T-helper 2 cell treated with Interferon-gamma antibody and Interleukin-4, amounts not matched to agents 5 μg/mL and 100 μg/mL, for 36 hours (primary cell): ENCODE data around the gene TUBGCP2.

Experiments used
- DNase-seq: peaks from one replicate; pipeline ENCODE4 v3.0.0; 2021; ENCODE audit warnings: low spot score
- H3K27ac Mint-ChIP-seq: one replicate; pipeline ENCODE4 v1.8.0; 2021; ENCODE audit warnings: mild to moderate bottlenecking, mixed read lengths
- H3K27me3 Mint-ChIP-seq: one replicate; pipeline ENCODE4 v1.8.0; 2021; ENCODE audit warnings: low read depth, mixed read lengths
- H3K36me3 Mint-ChIP-seq: one replicate; pipeline ENCODE4 v1.8.0; 2021; ENCODE audit warnings: low read depth, mixed read lengths
- H3K4me1 Mint-ChIP-seq: one replicate; pipeline ENCODE4 v1.8.0; 2021; ENCODE audit warnings: low read depth, mixed read lengths
- H3K4me3 Mint-ChIP-seq: one replicate; pipeline ENCODE4 v1.8.0; 2022; ENCODE audit warnings: mild to moderate bottlenecking, moderate library complexity, mixed read lengths
- H3K9me3 Mint-ChIP-seq: one replicate; pipeline ENCODE4 v1.8.0; 2021; ENCODE audit warnings: mixed read lengths

TUBGCP2 gene

DNA sequence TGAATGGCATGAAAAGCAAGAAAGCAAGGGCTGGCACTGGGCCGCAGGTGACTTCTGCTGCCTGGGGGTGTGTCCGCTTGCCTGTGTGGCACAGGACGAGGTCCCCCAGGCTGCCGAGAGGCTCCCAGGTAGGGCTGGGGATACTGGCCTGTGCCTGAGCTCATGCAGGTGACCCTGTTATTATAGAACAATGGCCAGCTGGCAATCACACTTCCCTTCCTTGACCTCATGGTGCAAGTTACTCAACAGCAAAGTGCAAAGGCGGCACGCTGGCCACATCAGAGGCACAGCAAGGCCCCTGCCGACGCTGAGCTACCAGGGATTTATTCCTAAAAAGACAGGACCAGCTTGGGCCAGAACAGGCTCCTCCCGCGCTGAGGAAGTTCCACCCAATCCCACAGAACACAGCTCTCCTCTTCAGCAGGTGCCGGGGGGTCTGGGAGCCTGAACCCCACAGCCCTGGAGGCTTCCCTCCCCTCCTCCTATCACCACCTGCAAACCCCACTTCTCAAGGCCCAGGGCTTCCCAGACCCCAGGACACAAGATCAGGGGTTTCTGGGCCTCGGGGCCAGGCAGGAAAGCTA, 30.6 kb downstream of the TUBGCP2 start:
- no peaks in the 10 kb centered on the region for H3K27me3 Mint-ChIP-seq

GRCh38 chr10:133277277-133277992, 31.2 kb downstream of the TUBGCP2 start:
- Mint-ChIP-seq H3K4me1 (peaks cover 25% of the 10 kb centered on the region), H3K27ac (no peak overlapping the region), H3K9me3 (no peaks in the 10 kb centered on the region), H3K4me3 (peak overlapping the region; percentile 86), H3K36me3 (peaks cover 24% of the 10 kb centered on the region), H3K27me3 (no peaks in the 10 kb centered on the region)
- DNase-seq, result no peak

More for the DNA sequence above, 30.6 kb downstream of the TUBGCP2 start:
- no peak for DNase-seq
- Mint-ChIP-seq H3K4me3 (peak overlapping the region; percentile 86), H3K4me1 (peaks cover 25% of the 10 kb centered on the region), H3K36me3 (peaks cover 26% of the 10 kb centered on the region), H3K9me3 (no peaks in the 10 kb centered on the region), H3K27ac (peak overlapping the region; percentile 96)

DNA sequence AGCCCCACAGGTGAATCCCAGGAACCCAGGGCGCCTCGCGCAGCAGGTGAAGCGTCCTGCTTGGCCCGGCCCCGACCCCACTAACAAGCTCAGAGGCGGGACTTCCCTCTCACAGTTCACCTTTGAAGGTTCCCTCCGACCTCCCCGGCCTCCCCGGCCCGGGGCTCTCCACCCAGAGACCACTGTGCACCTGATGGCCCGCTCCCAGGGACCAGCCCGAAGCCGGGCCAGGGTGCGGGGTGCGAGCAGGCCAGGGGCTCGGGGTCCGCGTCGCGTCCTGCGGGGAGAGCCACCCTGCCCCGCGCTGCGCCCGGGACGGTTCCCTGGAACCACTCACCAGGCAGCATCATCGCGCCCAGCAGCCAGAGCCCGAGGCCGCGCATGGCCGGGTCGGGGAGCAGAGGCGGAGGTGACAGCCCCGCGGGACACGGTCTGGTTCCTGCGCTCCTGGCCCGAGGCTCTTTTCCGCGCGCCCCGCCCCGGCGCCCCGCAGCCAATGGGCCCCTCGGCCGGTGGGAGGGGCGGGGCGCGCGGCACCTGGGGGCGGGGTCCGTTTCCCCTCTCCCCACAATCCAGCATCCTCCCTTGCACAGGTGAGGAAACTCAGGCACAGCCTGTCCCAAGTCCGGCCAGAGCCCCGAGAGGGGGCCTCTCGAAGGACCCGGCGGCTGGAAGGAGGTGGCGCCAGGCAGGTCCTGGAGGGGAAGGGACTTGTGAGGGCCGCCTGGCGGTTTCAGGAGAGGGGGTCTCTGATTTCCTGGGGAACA, 32.1 kb downstream of the TUBGCP2 start, which contains the start of gene ADAM8:
Gene ADAM8 (minus strand): TSS at position 434 of the 767 bp plus-strand sequence. CDS start 51 bp downstream, at position 383.
- no peaks in the 10 kb centered on the region for H3K27me3 Mint-ChIP-seq
- H3K36me3 Mint-ChIP-seq, result peaks cover 21% of the 10 kb centered on the region
- H3K27ac Mint-ChIP-seq, result peak within 1 kb of the TSS; percentile 90
- H3K4me1 Mint-ChIP-seq, result peaks cover 25% of the 10 kb centered on the region
- H3K9me3 Mint-ChIP-seq, result no peaks in the 10 kb centered on the region
- DNase-seq, result peak; percentile 74
- H3K4me3 Mint-ChIP-seq, result peak within 1 kb of the TSS; percentile 92

GRCh38 chr10:133276100-133276434, 32.6 kb downstream of the TUBGCP2 start:
- H3K4me1 Mint-ChIP-seq, result peaks cover 25% of the 10 kb centered on the region

DNA sequence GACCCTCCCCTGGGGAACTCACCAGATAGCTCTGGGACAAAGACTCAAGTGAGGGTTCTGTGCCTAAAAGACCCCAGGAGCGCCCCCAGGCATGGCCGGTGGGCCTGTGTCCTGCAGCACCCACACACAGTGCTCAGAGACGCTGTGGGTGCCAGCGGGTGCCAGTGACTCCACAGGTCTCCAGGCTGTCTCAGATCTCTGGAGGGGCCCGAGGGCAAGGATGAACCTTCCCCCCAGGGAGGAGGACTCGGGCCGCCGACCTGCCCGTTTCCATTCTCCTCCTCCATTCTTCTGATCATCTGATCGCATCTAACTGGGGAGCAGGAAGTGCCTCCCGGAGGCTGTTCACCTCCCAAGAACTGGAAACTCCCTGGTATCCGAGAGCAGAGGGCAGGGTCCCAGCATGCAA, 33.0 kb downstream of the TUBGCP2 start:
- Mint-ChIP-seq H3K4me3 (peak overlapping the region; percentile 92), H3K27me3 (no peaks in the 10 kb centered on the region), H3K27ac (peak overlapping the region; percentile 90), H3K36me3 (peaks cover 21% of the 10 kb centered on the region), H3K4me1 (peaks cover 25% of the 10 kb centered on the region), H3K9me3 (no peaks in the 10 kb centered on the region)
- DNase-seq, result peak; percentile 43

More at GRCh38 chr10:133276100-133276434, 32.6 kb downstream of the TUBGCP2 start:
- Mint-ChIP-seq H3K27ac (peak overlapping the region; percentile 90), H3K36me3 (peaks cover 21% of the 10 kb centered on the region), H3K9me3 (no peaks in the 10 kb centered on the region), H3K27me3 (no peaks in the 10 kb centered on the region), H3K4me3 (peak overlapping the region; percentile 92)
- no peak for DNase-seq

DNA sequence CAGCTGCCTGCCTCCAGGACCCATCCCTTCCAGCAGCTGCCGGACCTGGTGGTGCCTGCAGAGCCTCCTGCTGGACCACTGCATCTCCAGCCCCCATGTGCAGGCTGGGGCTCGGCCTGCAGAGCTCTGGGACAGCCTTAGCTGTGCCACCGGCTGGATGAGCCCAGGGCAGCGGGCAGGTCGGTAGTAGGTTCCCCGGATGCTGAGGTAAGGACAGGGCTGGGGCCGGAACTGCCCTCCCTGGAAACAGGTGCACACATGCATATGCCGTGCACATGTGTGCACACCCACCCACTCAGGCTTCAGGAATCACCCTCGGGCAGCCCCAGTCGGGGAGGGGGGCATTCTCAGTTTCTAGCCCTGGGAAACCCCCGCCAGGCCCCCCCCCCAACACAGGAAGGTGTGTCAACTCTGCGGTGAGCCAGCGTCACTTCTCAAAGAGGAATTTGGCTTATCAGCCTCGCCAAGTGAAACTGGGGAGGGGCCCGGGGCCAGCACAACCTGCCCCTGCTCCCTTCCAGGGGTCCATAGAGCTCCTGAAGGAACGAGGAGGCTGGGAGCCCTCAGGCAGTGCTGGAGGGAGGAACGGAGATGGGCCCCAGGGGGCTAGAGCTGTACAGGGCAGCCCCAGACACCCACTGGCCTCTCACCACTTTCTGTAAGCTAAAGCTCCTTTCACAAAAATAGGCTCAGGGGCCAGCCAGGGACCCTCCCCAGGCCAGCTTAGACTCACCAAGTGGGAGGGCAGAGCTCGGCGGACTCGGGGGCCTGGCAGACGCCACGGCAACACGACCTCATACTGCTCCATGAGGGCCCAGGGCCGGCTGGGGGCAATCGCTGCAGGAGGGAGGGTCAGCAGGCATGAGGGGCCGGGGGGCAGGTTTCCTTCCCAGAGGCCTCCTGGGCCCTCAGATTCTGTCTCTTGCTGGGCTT, 33.7 kb downstream of the TUBGCP2 start:
- Mint-ChIP-seq H3K9me3 (no peaks in the 10 kb centered on the region), H3K27ac (peak overlapping the region; percentile 90), H3K4me3 (peak overlapping the region; percentile 92), H3K27me3 (no peaks in the 10 kb centered on the region), H3K36me3 (peaks cover 21% of the 10 kb centered on the region), H3K4me1 (peaks cover 24% of the 10 kb centered on the region)
- peak; percentile 81 for DNase-seq

DNA sequence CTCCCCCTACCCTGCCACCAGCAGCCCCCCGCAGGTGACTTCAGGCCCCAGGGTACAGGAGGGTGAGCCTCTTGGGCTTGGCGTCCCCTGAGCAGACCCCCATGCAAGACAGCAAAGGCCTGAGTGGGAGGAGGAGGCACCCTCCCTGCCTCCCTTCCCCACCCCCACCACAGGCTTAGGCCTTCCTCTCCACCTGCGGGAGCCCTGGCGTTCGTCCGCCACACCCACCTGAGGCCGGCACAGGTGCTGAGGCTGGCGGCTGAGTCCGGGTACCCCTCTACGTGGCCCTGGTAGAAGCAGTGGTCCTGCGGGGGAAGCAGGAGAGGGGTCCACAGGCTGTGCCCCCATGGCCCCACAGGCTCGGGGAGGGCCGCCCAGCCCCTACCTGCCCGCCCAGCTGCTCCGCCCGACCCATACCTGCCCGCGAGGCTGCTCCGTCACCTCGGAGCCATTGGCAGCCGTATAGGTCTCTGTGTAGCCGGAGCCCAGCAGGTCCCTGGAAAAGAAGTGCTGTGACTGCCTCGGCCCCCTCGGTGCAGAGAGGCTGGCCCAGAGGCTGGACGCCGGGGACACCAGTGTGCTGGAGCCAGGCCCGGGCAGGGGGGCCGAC, 35.0 kb downstream of the TUBGCP2 start:
- Mint-ChIP-seq H3K4me1 (peaks cover 13% of the 10 kb centered on the region), H3K27ac (no peak overlapping the region), H3K36me3 (peaks cover 15% of the 10 kb centered on the region), H3K4me3 (no peak overlapping the region), H3K27me3 (no peaks in the 10 kb centered on the region), H3K9me3 (no peaks in the 10 kb centered on the region)
- DNase-seq, result no peak

GRCh38 chr10:133272964-133273420, 35.7 kb downstream of the TUBGCP2 start:
- H3K27ac Mint-ChIP-seq, result no peak overlapping the region
- H3K27me3 Mint-ChIP-seq, result no peaks in the 10 kb centered on the region
- DNase-seq, result no peak
- H3K4me1 Mint-ChIP-seq, result peaks cover 7% of the 10 kb centered on the region
- H3K4me3 Mint-ChIP-seq, result no peak overlapping the region
- peaks cover 9% of the 10 kb centered on the region for H3K36me3 Mint-ChIP-seq
- H3K9me3 Mint-ChIP-seq, result no peaks in the 10 kb centered on the region

DNA sequence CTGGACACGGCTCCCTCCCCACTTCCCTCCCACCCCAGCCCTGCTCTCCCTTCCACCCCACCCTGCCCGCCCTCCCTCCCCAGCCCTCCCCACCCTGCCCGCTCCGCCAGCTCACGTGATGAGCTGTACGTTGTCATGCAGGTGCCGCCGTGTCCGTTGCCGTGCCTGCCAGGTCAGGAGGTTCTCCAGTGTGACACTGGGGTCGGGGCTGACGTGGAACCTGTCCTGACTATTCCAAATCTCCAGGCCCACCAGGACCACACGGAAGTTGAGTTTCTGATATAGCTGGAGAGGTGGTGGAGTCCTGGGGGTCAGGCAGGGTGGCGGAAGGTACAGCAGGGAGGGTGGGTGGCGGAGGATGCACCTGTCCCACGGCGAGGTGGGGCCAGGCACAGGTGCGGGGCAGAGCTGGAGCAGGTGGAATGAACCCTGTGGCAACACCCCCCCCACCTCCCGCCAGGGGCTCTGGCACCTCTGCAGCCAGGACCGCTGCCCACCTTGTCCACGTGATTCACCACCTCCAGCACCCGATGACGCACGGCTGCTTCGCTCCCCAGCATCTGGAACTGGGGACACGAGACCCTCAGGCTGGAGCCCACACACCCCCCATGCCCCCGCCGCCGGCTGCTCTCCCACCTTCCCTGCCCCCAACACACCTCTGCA, 36.2 kb downstream of the TUBGCP2 start:
- H3K4me3 Mint-ChIP-seq, result no peak overlapping the region
- H3K9me3 Mint-ChIP-seq, result no peaks in the 10 kb centered on the region
- no peak for DNase-seq
- H3K4me1 Mint-ChIP-seq, result peaks cover 2% of the 10 kb centered on the region
- H3K27ac Mint-ChIP-seq, result peak overlapping the region; percentile 45
- peaks cover 9% of the 10 kb centered on the region for H3K36me3 Mint-ChIP-seq
- H3K27me3 Mint-ChIP-seq, result no peaks in the 10 kb centered on the region

DNA sequence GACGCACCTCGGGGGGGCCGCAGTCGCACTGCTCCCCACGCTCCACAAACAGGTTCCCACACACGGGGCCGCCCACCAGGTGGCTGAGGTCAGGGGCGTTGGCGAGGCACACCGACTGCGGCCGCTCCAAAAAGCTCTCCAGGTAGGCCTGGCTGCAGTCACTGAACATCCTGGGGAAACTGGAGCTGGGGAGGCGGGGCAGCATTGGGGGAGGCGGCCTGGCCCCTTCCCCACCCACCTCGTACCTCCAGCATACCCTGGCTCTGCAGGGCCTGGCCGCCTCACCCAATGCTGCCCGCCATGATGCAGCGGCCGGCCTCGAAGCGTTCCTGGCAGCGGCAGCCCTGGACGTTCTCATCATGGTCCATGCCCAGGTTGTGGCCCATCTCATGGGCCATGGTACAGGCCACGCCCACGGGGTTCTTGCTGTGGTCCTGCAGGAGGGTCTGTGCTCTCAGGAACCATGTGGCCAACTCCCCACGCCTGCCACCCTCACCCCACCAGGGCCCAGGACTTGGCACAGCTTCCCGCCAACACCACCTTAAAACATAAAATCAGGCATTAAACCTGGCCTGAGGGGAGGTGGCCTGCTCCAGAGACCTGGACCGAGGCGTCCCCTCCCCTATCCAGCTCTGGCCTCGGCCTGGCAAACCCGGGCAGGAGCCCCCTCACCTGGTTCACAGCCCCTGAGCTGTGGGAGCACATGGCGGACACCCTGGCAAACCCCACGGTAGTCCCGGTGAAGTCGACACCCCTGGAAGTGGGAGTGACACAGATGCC, 37.0 kb downstream of the TUBGCP2 start:
- peaks cover 2% of the 10 kb centered on the region for H3K4me1 Mint-ChIP-seq
- H3K4me3 Mint-ChIP-seq, result no peak overlapping the region
- no peaks in the 10 kb centered on the region for H3K9me3 Mint-ChIP-seq
- no peak overlapping the region for H3K27ac Mint-ChIP-seq
- no peak for DNase-seq
- no peaks in the 10 kb centered on the region for H3K27me3 Mint-ChIP-seq
- peaks cover 9% of the 10 kb centered on the region for H3K36me3 Mint-ChIP-seq

DNA sequence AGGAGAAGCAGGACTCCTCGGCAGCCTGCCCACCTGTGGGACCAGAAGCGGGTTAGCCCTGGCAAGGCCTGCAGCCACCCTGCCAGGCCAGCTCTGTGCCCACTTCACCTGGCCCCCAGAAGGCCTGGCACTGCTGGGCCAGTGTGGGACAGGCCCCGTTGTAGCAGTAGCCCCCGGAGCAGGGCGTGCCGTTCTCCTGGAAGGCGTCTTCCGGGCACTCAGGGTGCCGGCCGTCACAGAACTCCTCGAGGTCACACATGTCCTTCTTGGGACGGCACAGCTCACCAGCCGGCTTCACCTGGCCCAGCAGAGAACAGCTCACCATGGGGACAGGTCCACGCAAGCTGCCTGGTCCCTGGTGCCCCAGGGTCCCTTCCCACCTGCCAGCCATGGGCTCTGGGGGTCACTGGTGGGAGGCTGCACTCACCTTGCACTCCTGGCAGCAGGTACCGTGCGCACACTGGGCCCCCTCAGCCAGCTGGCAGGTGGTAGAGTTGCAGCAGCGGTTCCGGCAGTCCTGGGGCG, 37.8 kb downstream of the TUBGCP2 start:
- H3K9me3 Mint-ChIP-seq, result no peaks in the 10 kb centered on the region
- no peak for DNase-seq
- H3K27ac Mint-ChIP-seq, result no peak overlapping the region
- H3K36me3 Mint-ChIP-seq, result peaks cover 12% of the 10 kb centered on the region
- H3K27me3 Mint-ChIP-seq, result no peaks in the 10 kb centered on the region
- H3K4me3 Mint-ChIP-seq, result no peak overlapping the region
- H3K4me1 Mint-ChIP-seq, result peaks cover 2% of the 10 kb centered on the region

DNA sequence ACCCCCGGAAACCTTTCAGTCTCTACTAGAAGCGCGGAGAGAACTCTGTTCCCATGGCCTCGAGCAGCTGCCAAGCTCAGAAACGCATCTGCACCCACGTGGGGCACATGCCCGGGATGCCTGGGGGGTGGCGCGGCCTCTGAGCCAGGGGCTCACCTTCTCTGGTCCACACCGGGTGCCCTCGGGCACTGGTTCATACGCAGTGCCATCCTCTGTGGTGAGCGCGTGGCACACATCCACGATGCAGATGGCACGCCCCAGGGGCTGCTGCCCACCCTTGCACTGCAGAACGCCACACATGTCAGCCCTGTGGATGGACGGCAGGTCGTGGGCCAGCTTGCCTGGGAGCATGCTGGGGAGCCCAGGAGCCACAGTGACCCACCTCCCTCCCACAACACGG, 38.5 kb downstream of the TUBGCP2 start:
- H3K27ac Mint-ChIP-seq, result no peak overlapping the region
- peaks cover 6% of the 10 kb centered on the region for H3K4me1 Mint-ChIP-seq
- peaks cover 14% of the 10 kb centered on the region for H3K36me3 Mint-ChIP-seq
- no peaks in the 10 kb centered on the region for H3K27me3 Mint-ChIP-seq
- no peak overlapping the region for H3K4me3 Mint-ChIP-seq
- no peak for DNase-seq
- H3K9me3 Mint-ChIP-seq, result no peaks in the 10 kb centered on the region
